Karpas-422 (cell line): ENCODE measurements around the gene TXNDC5. TPM values are rescaled to one million over a fixed set of nuclear protein-coding genes. Genes with fewer than 3 reads are reported as not detected.

ENCODE experiments used
- DNase-seq: peaks from one replicate; pipeline ENCODE4 v3.0.0-alpha.2; 2015
- H2AFZ ChIP-seq: fragments of 200-600 bp; sonication (generic); 2 replicates; pipeline ENCODE4 v1.6.1; 2014; ENCODE audit warnings: antibody characterized with exemption, low read length, mixed read lengths
- H3K27ac ChIP-seq: fragments of 200-600 bp; sonication (generic); 2 replicates; pipeline ENCODE4 v1.5.1; 2014; ENCODE audit warnings: mild to moderate bottlenecking, low read length, moderate library complexity
- H3K27me3 ChIP-seq: fragments of 200-600 bp; sonication (generic); 2 replicates; pipeline ENCODE4 v1.6.1; 2014; ENCODE audit warnings: low read length, mixed read lengths
- H3K36me3 ChIP-seq: fragments of 200-600 bp; sonication (generic); 2 replicates; pipeline ENCODE4 v1.6.1; 2014; ENCODE audit warnings: low read length, mixed read lengths; ENCODE audit not compliant: insufficient read depth
- H3K4me1 ChIP-seq: fragments of 200-600 bp; sonication (generic); 2 replicates; pipeline ENCODE4 v1.6.1; 2014; ENCODE audit warnings: mild to moderate bottlenecking, low read length, mixed read lengths
- H3K4me2 ChIP-seq: fragments of 200-600 bp; sonication (generic); 2 replicates; pipeline ENCODE4 v1.6.1; 2014; ENCODE audit warnings: low read length, low read depth, mild to moderate bottlenecking; ENCODE audit not compliant: poor library complexity, severe bottlenecking
- H3K4me3 ChIP-seq: fragments of 200-600 bp; sonication (generic); 2 replicates; pipeline ENCODE4 v1.5.1; 2014; ENCODE audit warnings: mild to moderate bottlenecking, antibody characterized with exemption, low read length, mixed read lengths
- H3K79me2 ChIP-seq: fragments of 200-600 bp; sonication (generic); 2 replicates; pipeline ENCODE4 v1.6.1; 2014; ENCODE audit warnings: mild to moderate bottlenecking, low read length, mixed read lengths
- H3K9ac ChIP-seq: fragments of 200-600 bp; sonication (generic); 2 replicates; pipeline ENCODE4 v1.6.0; 2014; ENCODE audit warnings: low read length
- H3K9me2 ChIP-seq: fragments of 200-600 bp; sonication (generic), shearing (Covaris generic); replicated peaks from 2 replicates; pipeline ENCODE4 v1.6.0; 2014; ENCODE audit warnings: mild to moderate bottlenecking, low read length, moderate library complexity; ENCODE audit not compliant: insufficient read depth
- H3K9me3 ChIP-seq: fragments of 300-700, 200-600 bp; sonication (generic); 2 replicates; pipeline ENCODE4 v1.6.1; 2014; ENCODE audit warnings: low read length, mixed read lengths
- H4K20me1 ChIP-seq: fragments of 200-600 bp; sonication (generic); 2 replicates; pipeline ENCODE4 v1.6.1; 2014; ENCODE audit warnings: mild to moderate bottlenecking, antibody characterized with exemption, low read length, low read depth; ENCODE audit not compliant: insufficient read depth
- total RNA-seq: library from RNA; depleted of rRNA; stranded (reverse); fragments of >200 nt; shearing (Covaris generic); gene quantifications from 2 replicates; pipeline ENCODE4 v1.2.3, GENCODE V29; 2014; ENCODE audit warnings: low replicate concordance

TXNDC5 gene
- total RNA-seq, 1 experiment from 2014 or later = 80.4 TPM

DNA sequence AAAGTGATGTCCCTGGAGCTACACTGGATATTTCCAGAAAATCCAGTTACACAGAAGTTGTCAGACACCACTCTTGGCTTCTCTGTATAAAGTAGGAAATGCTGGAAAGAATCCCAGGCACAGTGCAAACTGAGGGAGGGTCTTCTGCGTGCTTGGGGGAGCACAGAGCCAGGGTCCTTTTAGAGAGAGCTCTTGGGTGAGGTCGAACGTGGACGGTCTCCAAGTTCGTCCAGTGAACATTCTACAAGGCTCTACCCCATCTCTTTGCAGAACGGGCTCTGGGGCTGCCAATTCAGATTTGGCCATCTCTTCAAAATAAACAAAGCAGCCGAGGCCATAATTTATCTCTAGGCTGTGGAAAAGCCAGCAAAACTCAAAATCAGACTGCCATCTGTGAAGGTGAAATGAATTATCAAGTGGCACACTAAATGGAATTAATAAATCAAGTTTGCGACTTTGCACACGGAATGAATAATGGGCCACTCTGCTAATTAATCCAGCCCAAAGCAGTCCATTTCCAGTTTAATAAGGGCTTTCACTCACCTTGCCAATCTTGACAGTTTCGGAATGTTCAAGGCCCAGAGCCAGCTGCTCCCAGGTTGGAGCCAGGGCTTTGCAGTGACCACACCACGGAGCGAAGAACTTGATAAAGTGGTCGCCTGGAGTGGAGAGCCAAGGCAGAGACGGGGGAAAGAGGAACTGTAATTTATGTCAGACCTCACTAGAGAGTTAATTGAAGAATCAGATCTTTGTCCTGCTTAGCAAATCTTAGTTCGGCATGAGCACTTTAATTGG, 19.3 kb downstream of the TXNDC5 start:
- Histone ChIP-seq H3K4me1 (no peaks in the 10 kb centered on the region), H3K9me3 (no peaks in the 10 kb centered on the region), H4K20me1 (0 out of 2 replicates have a peak, but pooled peaks cover 4% of the 10 kb centered on the region), H3K36me3 (peaks cover 58% of the 10 kb centered on the region), H2AFZ (no peak overlapping the region), H3K27me3 (no peaks in the 10 kb centered on the region), H3K9me2 (no peaks in the 10 kb centered on the region), H3K27ac (no peak overlapping the region), H3K9ac (no peak overlapping the region), H3K4me3 (no peak overlapping the region), H3K79me2 (no peaks in the 10 kb centered on the region), H3K4me2 (no peak overlapping the region)
- no peak for DNase-seq

DNA sequence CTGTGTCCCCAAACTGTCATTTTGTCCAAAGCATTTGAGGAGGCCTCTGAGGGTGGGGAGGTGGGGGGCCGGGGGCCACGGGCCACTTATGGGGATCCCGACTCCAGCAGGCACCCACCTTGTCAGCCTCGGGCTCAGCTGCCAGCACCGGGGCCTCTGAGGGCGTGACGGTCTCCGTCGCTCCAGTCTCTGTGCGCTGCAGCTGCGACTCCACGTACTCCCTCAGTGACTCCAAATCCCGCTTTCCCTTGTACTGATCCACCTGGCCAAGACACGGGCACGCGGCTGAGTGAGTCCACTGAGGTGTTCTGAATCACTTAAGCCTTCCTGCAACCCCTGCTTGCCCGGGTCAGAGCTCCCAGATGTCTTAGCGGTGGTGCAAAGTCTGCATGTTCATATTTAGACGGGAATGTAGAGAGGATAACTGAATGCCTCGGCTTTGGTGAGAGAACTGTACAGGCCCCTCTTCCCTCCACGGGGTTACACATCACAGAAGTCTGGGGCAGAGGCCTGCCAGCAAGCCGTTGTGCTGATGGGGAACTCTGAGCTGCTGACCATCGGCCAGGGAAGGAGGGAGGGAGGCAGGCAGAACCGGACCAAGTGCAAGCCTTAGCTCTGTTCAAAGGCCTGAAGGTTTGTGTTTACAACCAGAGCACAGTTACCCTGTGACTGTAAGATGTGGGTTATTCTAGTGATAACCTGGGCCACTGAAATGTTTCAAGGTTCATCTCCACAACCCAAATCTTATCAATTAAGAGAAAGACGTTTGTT, 21.8 kb downstream of the TXNDC5 start:
- Histone ChIP-seq H3K9me3 (no peaks in the 10 kb centered on the region), H3K4me3 (no peak overlapping the region), H3K4me1 (no peaks in the 10 kb centered on the region), H2AFZ (no peak overlapping the region), H3K27ac (no peak overlapping the region), H3K4me2 (no peak overlapping the region), H4K20me1 (0 out of 2 replicates have a peak, but pooled peaks cover 8% of the 10 kb centered on the region), H3K9me2 (no peaks in the 10 kb centered on the region), H3K27me3 (no peaks in the 10 kb centered on the region), H3K9ac (no peak overlapping the region), H3K36me3 (peaks cover 58% of the 10 kb centered on the region), H3K79me2 (no peaks in the 10 kb centered on the region)
- no peak for DNase-seq

DNA sequence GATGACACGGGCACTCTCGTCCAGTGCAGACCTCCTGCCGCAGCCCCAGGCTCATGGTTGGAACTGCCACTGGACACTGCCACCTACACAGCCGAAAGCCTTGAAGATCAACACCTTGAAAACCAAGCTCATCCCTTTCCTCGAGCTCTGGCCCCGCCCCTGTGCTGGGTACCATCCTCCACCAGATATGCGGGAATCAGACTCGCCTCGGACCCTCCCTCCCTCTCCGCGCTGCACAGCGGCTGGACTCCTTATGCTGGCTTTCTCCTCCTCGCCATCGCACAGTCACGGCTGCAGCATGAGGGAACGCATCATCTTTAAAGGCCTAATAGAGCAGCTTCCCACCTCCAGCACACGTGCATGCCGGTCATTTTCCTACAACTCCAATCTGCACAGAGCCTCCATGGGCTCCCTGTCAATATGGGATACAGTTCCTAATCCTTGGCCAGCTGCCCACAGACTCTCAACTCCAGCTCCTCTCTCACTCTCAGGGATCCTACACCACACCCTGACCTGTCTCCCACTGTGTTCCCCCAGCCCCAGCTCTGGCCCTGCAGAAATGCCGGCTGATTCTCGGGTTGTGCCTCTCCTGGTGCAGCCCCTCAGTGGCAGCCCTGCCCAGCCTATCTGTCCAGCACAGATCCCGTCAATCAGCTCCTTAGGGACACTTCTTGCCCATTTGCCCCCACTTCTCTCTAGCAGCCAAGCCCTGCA, 23.2 kb downstream of the TXNDC5 start:
- Histone ChIP-seq H3K4me1 (no peaks in the 10 kb centered on the region), H3K9ac (no peak overlapping the region), H3K36me3 (peaks cover 66% of the 10 kb centered on the region), H3K4me2 (no peak overlapping the region), H4K20me1 (0 out of 2 replicates have a peak, but pooled peaks cover 8% of the 10 kb centered on the region), H3K27ac (no peak overlapping the region), H3K9me2 (no peaks in the 10 kb centered on the region), H3K27me3 (no peaks in the 10 kb centered on the region), H2AFZ (no peak overlapping the region), H3K79me2 (no peaks in the 10 kb centered on the region), H3K9me3 (no peaks in the 10 kb centered on the region), H3K4me3 (no peak overlapping the region)
- DNase-seq = no peak

DNA sequence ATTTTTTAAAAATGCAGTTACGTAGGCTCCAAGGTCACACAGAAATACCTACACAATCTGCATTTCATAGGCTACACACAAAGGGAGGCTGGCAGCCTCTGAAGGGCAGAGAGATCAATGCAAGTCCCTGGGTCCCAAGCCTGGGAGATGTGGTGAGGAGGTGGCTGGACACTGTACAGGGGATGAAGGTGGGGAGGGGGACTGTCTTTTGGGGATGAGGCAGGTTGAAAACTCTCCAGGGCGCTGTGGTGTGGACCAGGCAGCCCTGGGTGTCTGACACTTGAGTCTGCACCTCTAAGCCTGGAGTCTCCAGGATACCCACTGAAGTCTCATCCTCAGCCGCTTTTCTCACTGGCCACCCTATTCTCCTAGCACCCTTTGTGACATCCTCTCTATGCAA, 24.5 kb downstream of the TXNDC5 start:
- Histone ChIP-seq H3K4me1 (no peaks in the 10 kb centered on the region), H2AFZ (no peak overlapping the region), H4K20me1 (0 out of 2 replicates have a peak, but pooled peaks cover 8% of the 10 kb centered on the region), H3K4me3 (no peak overlapping the region), H3K27me3 (no peaks in the 10 kb centered on the region), H3K9ac (no peak overlapping the region), H3K79me2 (no peaks in the 10 kb centered on the region), H3K27ac (no peak overlapping the region), H3K36me3 (peaks cover 67% of the 10 kb centered on the region), H3K9me3 (no peaks in the 10 kb centered on the region), H3K9me2 (no peaks in the 10 kb centered on the region), H3K4me2 (no peak overlapping the region)
- no peak for DNase-seq

DNA sequence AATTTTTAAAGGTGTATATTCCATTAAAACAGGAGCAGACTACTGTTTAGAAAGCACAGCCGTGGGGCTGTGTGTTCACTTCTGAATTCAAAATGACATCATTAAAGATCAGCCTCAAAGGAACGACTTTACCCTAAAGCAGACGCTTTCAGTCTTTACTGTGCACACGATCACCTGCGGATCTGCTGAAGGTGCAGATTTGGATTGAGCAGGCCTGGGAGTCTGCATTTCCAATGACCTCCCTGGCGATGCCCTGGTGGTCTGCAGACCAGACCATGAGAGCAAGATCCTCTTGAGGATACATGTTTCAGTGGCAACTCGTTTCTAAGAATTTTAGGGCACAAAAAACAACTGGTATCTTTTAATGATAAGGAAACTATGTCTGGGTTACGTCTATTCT, 27.2 kb downstream of the TXNDC5 start:
- no peak overlapping the region for H3K9ac ChIP-seq

DNA sequence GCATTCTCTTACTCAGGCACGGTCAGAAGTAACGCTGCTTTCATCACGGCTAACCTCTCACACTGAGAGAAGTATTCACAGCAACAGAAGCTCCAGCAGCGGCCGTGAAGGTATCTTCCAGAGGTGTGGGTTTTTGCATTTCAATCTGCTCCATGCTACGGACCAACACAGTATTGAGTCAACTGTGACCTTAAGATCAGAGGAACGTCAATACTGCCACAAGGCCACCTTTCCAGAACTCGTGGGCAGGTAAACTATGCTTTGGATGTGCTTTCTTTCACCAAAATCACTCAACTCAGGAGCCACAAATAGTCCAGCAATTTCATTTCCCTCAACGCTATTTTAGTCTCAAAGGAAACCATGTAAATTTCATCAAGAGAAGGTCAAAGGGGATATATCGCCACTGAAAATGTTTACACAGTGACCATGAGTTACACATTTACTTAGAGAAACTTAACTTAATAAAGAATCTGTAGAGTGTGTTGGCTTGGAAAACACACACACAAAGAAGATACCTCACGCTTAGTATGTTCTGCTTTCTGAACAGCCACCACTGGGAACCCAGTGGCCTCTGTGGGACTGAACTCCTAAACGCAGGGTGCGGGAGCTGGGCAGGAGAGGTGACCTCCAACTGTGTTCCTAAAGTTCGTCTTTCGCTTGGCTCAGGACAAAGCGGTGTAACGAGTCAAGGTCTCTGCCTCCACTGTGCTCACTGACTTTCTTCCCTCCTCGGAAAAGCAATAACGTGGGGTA, 27.9 kb downstream of the TXNDC5 start:
- Histone ChIP-seq H3K9ac (no peak overlapping the region), H3K36me3 (peaks cover 55% of the 10 kb centered on the region)
- DNase-seq = no peak

More for the DNA sequence above, 27.2 kb downstream of the TXNDC5 start:
- H3K27me3 ChIP-seq = no peaks in the 10 kb centered on the region
- H3K9me2 ChIP-seq = no peaks in the 10 kb centered on the region
- H3K27ac ChIP-seq = no peak overlapping the region
- no peak overlapping the region for H3K4me3 ChIP-seq
- no peaks in the 10 kb centered on the region for H3K4me1 ChIP-seq
- no peak overlapping the region for H3K4me2 ChIP-seq
- no peaks in the 10 kb centered on the region for H3K79me2 ChIP-seq
- peaks cover 57% of the 10 kb centered on the region for H3K36me3 ChIP-seq
- no peak overlapping the region for H2AFZ ChIP-seq
- no peak for DNase-seq
- 0 out of 2 replicates have a peak, but pooled peaks cover 10% of the 10 kb centered on the region for H4K20me1 ChIP-seq
- H3K9me3 ChIP-seq = no peaks in the 10 kb centered on the region

DNA sequence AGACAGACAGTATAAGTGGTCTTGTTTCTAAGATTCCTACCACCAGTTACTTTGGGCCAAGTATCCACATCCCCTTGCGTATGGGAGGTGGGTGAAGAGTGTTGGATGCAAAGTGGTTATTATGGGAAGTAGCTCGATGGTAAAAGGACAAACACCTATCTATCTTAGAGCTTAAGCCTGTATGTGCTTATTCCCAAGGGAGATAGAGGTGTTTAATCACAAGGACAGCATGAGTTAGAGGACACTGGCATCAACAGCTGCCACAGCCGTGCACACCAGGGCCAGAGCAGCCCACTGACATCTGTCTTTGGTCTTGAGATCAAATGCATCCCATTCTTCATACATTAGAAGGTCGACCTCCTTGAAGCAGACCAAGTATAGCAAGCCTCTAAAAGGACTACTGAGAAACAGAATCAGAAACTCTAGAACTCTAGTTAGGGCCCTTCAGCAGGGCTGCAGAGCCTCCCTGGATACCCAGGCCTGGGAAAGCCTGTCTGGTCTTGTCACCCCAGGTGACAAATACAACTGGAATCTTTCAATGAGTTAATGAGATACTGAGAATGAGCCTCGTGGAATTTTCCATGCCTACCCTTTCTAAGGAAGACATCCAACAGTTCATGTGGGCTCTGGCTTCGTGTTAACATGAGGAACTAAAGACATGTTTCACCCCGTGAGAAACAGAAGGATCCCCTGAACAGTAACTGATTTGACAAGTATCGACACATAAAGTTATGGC, 28.7 kb downstream of the TXNDC5 start:
- Histone ChIP-seq H3K9me3 (no peaks in the 10 kb centered on the region), H3K4me1 (no peaks in the 10 kb centered on the region), H4K20me1 (0 out of 2 replicates have a peak, but pooled peaks cover 7% of the 10 kb centered on the region), H3K4me3 (no peak overlapping the region), H3K4me2 (no peak overlapping the region), H3K79me2 (no peaks in the 10 kb centered on the region), H2AFZ (no peak overlapping the region), H3K36me3 (peaks cover 55% of the 10 kb centered on the region), H3K27ac (no peak overlapping the region), H3K27me3 (no peaks in the 10 kb centered on the region), H3K9me2 (no peaks in the 10 kb centered on the region), H3K9ac (no peak overlapping the region)
- DNase-seq = no peak

More for the DNA sequence above, 27.9 kb downstream of the TXNDC5 start:
- Histone ChIP-seq H3K9me2 (no peaks in the 10 kb centered on the region), H3K27ac (no peak overlapping the region), H2AFZ (no peak overlapping the region), H3K9me3 (no peaks in the 10 kb centered on the region), H3K27me3 (no peaks in the 10 kb centered on the region), H3K4me3 (no peak overlapping the region), H3K79me2 (no peaks in the 10 kb centered on the region), H3K4me2 (no peak overlapping the region), H3K4me1 (no peaks in the 10 kb centered on the region), H4K20me1 (0 out of 2 replicates have a peak, but pooled peaks cover 10% of the 10 kb centered on the region)
